HG02678 (cell line): ENCODE data around the gene MMP12.
A peak's percentile ranks its signal among the peaks of the same experiment; 100 is the strongest.
"Not testable (repeated sequence)": the region's sequence is repeated elsewhere in the genome, so short reads cannot be mapped to it uniquely, and the experiment has no call there.

Source experiments
- ATAC-seq: cut with Tn5 transposase; IDR thresholded peaks from one replicate; pipeline ENCODE4 v1.9.1; 2021; ENCODE audit warnings: mild to moderate bottlenecking, moderate library complexity; ENCODE audit not compliant: unreplicated experiment

MMP12 gene

GRCh38 chr11:102874852-102875251 lies at the start of gene MMP12:
TSS of gene MMP12 (minus strand) at chr11:102874982. CDS start at chr11:102874937, 45 bp downstream.
- no peak for ATAC-seq

- no peak for ATAC-seq
Measured at GRCh38 chr11:102921587-102922220, 46.9 kb upstream of the MMP12 start.

DNA sequence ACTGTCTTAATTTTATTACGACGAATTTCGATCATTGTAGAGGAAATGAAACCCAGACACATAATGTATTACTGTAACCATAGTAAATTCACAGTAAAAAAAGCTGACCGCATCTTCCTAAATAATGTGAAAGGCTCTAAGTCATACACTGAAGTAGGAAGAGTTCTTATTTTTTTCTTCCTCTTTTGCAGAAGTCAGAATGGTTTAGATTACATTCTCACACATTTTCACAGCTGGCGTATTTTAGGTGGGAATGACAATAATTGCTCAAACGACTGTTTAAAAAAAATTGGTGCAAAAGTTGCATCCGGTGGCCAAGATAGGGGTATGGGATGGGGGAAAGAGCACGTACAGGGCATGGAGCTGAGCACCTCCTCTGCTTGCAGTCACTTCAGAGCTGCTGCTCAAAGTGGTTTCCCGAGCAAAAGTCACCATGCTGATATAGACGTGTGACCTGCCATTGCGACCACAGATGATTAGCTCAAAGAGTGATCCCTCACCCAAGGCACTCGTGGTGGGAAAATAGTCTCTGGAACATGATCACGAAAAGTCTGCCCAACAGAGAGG lies 45.4 kb upstream of the MMP12 start:
- ATAC-seq: peak; percentile 60

DNA sequence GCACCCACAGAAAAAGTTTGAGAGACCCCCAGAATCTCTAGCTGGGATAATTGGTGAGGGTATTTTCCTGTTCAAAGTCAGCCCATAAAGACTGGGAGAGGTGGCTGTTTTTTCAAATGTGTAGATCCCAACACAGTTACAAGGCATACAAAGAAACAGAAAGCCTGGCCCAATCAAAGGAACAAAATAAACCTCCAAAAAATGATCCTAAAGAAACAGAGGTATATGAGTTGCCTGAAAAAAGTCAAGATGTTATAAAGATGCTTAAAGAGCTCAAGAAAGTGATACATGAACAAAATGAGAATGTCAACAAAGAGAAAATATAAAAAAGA lies 40.2 kb upstream of the MMP12 start:
- no peak for ATAC-seq

DNA sequence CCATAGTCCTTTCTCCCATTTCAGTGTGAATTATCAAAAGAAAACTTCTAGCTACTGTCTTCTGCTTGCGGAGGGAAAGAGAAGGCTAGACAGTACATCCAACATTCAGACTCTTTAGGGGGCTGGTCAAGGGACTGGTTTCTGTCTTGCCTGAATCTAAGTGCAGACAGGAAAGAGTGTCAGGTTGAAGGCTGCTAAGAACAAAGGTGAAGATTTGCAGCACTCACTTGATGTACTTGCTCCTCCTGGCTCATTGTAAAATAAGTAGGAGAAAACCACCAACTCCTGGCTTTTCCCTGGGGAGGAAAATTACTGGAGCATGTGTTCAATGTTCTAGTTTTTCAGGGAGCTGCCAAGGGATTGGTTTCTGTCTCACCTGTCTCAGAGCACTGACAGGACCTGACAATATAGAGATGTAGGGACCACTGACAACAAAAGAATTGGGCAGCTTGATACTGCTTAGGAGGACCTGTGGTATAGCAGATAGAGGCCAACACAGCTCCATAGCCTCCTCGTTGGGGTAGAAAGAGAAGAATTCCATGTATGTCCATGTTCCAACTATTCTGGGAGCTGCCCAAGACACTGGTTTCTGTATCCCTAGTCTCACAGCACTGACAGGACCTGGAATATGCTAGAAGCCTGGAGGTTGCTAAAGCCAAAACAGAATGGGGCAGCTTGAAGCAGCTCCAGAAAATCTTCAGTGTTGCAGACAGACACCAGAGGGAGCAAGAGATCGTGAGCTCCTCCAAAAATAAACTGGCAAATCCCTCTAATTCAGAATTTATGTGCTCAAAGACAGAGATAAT lies 39.7 kb upstream of the MMP12 start:
- no peak for ATAC-seq

DNA sequence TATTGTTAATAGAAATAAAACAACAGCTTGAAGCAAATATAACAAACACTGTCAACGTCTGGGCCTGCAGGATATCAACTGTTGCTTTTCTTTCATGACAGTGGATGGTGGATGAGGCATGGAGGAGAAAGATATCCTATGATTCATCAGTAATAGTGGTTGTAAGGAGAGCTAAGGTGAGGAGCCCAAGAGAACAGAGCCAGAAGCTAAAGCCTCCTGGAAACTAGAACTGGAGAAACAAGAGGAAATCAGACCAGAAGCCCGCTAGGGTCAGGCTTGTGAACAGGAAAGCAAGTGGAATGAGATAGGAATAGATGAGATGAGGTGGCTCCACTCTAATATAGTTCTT lies 37.7 kb upstream of the MMP12 start:
- ATAC-seq: no peak

- no peak for ATAC-seq
Measured at GRCh38 chr11:102911758-102912481, 37.1 kb upstream of the MMP12 start.

DNA sequence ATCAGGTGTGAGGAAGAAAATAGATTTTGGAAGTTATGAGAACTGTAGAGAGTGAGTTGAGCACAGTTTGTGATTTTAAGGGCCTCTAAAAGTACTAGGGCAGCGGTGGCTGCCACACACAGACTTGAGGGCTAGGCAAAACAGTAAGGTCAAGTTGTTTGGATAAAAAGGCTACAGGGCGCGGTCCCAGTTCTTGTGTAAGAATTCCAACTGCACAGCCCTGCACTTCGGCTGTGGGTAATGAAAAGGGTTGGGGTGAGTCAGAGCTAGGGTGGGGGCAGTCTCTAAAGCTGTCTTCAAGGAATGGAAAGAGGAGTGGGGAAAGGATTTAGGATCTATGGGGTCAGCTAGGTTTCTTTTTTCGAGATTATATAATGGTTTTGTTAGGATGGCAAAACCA lies 31.1 kb upstream of the MMP12 start:
- not testable (repeated sequence) for ATAC-seq

- not testable (repeated sequence) for ATAC-seq
Measured at GRCh38 chr11:102903895-102904294, 29.1 kb upstream of the MMP12 start.

GRCh38 chr11:102900346-102900745 lies 25.6 kb upstream of the MMP12 start:
- no peak for ATAC-seq

DNA sequence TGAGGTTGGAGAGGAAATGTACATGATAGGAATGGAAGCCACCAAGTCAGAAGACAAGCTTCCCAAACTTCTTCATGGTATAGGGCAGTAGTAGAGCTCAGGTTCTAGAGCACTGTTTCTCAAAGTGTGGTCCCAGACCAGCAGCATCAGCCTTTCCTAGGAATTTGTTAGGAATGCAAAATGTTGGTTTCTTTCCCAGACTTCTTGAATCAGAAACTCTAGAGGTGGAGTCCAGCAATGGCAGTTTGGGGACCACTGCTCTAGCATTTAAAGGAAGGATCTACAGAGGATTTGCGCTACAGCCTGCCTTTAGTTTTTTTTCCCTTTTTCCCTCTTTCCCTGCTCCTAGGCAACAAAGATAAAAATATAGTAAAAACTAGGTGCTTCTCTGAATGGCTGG lies 17.0 kb upstream of the MMP12 start:
- no peak for ATAC-seq

DNA sequence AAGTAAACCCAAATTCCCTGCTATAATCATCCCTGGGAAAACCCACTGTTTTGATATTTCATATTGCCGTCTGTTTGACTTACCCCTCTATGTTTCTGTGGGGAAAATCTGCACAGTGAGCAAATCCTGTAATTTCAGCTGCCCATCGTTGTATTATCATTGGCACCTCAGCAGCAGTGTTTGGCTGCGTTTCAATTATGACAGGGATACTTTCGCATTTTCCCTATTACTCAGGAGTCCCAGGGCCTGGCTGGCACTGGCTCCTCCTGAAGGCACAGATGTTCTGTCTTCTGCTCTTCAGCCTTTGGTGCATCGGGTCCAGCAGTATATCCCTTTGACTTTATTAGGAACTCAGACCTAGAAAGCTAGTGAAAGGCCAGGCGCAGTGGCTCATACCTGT lies 12.2 kb upstream of the MMP12 start:
- no peak for ATAC-seq

DNA sequence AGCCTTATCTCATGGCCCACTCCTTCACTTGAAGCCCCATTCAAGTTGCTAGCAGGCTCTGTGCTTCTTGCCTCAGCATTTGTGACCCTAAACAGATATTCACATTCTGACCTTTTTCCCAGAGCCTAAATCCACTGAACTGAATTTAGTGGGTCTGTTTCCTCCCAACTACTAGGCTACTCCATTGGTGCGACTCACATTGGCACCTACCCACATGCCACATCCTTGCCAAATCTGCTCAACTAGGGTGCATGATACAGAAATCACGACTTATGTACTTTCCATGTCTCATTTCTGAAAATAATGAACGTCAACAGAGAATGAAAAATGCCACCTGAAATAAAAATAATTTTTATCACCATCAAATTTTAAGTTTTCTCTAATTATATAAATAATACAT lies 8.4 kb upstream of the MMP12 start:
- ATAC-seq: peak; percentile 22

- ATAC-seq: peak; percentile 69
Measured at GRCh38 chr11:102882389-102883024, 7.7 kb upstream of the MMP12 start.

- no peak for ATAC-seq
Measured at GRCh38 chr11:102879801-102880200, 5.0 kb upstream of the MMP12 start.

- no peak for ATAC-seq
Measured at GRCh38 chr11:102878595-102878994, 3.8 kb upstream of the MMP12 start.

GRCh38 chr11:102869354-102869964 lies 5.3 kb downstream of the MMP12 start:
- not testable (repeated sequence) for ATAC-seq

DNA sequence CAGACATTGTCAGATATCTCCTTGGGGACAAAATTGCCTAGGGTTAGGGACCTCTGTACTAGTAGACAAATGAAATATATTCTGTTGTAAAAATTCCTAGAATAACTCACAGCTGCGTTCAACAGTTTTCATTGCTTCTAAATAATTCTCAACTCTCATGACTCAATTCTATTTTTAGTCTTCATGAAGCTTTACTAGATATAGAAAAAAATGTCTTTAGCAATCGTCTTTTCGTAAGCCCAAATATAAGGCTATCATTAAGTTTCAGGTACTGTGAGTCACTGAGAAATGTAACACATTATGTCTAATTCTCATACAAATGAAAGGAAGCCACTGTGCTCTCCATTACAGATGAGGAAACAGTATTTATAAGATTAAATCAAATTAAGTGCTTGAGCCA lies 6.4 kb downstream of the MMP12 start:
- no peak for ATAC-seq

DNA sequence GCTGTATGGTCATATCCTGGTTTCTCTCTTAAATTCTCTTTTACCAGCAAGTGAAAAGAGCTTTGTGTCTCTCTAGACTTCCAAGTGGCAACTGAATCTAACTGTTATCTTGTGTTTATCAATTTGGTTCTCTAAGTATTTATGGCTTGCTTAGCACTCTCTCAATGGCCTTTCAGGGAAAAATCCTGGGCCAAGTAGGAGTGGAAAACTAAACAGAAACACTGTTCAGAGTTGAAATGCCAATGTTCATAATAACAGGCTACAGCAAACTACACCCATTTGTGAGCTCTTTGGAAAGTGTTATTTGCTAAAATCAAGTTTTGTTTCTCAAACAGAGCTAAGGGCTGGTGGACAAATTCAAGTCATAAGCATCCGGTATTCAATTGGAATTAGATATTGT lies 10.1 kb downstream of the MMP12 start:
- ATAC-seq: no peak

- ATAC-seq: no peak
Measured at GRCh38 chr11:102853956-102854355, 20.8 kb downstream of the MMP12 start.

GRCh38 chr11:102853055-102853454 lies 21.7 kb downstream of the MMP12 start:
- no peak for ATAC-seq
